ENCODE results near the gene PRICKLE2.

Gene PRICKLE2, protein sequence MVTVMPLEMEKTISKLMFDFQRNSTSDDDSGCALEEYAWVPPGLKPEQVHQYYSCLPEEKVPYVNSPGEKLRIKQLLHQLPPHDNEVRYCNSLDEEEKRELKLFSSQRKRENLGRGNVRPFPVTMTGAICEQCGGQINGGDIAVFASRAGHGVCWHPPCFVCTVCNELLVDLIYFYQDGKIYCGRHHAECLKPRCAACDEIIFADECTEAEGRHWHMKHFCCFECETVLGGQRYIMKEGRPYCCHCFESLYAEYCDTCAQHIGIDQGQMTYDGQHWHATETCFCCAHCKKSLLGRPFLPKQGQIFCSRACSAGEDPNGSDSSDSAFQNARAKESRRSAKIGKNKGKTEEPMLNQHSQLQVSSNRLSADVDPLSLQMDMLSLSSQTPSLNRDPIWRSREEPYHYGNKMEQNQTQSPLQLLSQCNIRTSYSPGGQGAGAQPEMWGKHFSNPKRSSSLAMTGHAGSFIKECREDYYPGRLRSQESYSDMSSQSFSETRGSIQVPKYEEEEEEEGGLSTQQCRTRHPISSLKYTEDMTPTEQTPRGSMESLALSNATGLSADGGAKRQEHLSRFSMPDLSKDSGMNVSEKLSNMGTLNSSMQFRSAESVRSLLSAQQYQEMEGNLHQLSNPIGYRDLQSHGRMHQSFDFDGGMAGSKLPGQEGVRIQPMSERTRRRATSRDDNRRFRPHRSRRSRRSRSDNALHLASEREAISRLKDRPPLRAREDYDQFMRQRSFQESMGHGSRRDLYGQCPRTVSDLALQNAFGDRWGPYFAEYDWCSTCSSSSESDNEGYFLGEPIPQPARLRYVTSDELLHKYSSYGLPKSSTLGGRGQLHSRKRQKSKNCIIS

DNA sequence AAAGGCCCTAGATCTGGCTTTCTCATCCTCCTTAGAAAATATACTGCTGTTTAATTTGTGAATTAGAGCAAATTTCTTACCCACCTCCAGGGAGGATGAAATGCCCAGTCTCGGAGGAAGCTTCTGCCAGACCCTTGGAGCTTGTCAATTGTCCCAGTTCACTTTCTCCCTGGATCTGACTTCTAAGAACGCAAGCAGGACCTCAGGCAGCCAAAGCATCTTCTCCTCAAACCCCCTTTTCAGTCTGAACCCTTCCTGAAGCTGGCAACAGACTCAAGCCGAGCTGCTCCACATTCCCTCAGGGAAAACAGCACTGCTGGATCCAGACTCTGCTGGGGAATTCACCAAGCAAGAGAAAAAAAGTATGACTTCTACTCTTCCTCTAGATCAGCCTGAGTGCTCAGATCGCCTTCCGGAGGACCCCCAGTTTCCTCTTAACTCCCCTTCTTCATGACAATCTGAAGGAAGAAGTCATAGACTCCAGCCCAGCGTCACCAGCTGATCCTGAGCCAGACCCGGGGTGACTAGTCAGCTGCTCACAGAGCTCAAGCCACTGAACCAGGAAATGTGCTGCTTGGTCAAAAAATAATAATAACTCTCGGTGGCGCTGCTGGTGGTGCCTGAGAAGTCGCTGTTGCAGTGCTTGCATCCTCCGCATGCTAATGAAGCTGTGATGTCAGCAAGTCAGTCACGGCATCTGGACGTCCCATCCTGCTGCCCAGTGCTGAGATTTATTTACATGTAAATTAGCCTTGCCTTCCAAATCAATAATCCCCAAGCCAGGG, at the start of gene PRICKLE2:
TSS of gene PRICKLE2 (minus strand) at position 641 of the 785 bp plus-strand sequence. CDS start 26,539 bp downstream, outside the sequence.
- no peak for DNase-seq

DNA sequence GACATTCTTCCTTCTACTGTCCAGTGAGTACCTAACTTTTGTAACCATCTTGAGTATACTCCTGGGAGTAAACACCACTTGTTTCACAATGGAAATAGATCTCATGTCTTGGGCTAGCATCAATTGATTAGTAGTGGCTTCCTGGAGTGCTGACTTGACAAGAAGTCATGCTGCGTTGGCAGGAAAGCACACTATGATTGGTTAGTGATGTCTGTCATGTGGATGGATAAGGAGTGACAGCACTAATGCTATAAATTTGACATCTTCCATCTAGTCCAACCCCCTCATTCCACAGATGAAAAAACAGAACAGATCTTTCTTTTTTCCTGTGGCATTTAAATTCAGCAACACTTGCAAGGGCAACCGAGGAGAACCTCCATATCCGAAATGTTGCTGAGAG, 47.6 kb upstream of the PRICKLE2 start:
- DNase-seq: no peak

DNA sequence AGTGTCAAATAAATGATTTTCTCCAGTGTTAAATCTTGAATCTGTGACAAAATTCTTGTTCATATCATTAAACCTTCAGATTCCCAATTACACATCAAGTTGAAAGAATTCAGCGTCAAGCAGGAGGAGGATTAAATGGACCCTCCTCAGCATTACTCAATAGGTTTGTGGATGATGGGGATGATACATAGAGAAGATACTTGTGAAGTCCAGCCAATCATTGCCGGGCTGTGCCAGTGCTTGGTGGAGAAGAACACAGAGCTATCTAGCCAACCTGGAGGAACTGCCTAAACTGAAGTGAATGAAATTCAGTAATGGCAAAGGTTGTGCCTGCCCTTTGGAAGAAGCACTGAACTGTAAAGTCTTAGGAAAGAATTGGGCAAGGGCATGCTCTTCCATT, 47.0 kb upstream of the PRICKLE2 start:
- no peak for DNase-seq

DNA sequence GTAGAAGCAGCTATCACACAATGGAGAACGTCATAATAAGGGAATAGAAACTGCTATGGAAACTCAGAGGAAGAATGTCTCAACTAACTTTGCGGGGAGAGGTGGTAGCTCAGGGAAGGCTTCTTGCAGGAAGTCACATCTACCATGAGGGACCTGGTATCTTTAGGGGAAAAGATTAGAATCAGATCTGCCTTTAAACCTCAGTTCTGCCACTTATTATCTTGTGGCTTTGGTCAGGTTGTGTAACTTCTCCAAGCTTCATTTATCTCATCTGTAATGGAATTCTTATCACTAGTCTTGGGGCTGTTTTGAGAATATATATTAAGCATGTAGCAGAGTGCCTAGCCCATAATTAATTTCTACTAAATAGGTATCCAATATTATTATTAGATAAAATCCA, 46.4 kb upstream of the PRICKLE2 start:
- DNase-seq: no peak

DNA sequence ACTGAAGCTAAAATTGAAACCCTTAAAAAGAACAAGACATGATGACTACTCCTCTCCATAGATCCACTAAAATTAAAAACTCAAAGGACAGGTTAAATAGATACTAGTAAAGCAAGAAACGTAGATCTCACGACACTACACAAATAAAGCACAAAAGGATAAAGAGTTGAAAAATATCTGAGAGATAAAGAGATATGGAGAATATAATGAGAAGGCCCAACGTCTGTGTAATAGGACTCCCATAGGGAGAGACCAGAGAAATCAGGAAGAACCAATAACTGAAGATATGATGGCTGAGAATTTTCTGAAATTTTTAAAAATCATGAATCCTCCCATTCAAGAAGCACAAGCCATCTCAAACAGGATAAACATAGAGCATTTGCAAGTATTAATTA, 45.6 kb upstream of the PRICKLE2 start:
- DNase-seq: no peak

DNA sequence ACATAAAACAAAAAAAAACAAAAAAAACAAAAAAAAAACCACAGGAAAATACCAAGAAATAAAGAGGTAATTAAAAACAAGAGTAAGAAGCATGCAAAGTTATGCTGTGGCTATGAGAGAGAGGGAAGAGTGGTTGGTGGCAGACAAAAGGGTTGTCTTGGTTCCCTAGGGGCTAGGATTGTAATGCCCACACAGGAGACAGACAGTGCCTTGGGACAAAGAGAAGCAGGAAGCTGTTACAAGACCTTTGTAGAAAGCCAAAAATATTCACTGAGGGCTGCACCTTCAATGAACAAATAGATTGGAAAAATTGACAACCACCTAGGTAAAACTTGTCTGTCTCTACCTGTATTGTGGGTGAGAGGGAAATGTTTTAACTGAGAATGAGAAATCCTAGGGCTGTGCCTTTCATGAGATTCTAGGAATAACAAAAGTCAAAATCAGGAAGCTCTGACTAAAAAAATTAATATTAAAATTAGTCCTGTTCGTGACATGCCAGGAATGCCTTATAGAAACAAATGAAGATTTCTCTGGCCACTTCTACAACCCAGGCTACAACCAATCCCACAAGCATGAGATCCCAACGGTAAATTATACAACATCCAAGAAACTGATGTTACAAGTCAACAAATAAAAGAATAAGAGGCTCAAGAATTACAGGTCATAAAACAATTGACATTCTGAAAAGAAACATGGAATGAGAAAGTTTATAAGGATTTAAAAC, 45.0 kb upstream of the PRICKLE2 start:
- DNase-seq: no peak

DNA sequence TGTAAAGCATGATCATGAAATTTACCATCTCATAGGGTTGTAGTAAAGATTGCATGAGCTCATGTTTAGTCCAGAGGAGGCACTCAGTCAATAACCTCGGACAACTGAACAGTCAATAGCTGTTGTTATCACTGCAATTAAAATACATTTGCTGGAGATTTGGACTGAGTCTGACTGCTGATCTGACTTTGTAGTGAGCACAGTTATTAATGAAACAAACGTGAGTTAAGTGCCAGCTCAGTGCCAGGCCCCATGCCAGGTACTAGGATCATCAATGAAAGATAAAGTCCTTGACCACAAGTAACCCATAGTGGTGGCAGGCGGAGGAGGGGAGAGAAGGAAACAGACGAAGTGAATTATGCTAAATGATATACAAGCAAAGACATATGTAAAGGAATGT, 43.7 kb upstream of the PRICKLE2 start:
- DNase-seq: no peak

DNA sequence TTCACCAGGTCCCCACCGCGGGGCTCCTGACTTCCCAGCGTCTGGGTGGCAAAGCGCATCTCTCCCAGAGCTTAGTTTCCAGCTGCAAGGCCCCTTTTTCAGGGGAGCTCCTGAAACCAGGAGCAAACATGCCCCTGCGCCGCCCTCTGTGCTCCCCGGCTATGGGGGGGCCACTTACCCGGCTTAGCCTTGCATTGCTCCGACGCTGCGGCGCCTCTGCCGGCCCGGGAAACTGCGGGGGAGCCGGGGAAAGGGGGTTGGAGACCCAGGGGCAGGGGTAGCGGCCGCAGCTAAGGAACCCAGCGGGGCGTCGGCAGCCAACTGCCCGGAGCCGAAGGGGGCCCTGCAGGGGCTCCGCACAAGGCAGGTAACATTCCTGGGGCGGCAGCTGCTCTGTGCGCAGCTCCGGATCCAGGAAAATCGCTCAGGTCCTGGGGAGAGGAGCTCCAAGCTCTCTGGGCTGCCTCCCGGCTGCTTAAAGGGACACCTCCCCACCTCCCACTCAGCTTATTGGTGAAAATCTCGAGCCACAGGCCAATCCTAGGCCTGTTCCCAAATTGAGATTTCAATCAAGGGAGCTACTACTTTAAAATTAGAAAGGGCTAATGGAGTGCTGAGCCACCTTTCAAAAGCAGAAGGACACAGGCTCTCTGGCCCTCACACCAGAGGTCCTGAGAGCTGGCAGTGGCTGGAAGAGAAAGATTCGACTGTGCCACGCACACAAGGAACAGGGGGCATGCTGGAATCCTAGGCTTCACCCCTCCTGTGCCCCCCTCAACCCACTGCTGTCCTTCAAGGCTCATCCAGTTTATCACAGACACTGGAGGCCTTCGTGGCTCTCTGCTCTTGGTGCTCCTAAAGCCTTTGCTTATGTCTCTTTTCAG, 42.7 kb upstream of the PRICKLE2 start:
- DNase-seq: no peak

DNA sequence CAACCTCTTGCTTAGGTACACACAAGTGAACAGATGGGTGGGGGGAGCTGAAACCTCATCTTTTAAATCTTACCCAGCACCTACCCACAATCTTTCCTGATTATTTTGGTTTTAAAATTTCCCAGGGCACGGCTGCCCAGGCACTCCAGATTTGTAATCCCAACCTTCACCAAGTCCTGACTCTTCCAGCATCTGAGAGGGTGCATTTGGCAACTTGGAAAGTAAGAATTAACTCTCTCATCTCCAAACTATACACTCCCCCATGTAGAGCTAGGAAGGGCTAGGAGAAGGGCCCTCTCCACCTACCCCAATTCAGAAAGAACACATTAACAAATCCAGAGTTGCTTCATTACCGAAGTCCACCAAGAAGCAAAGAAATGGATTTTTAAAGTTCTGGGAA, 41.7 kb upstream of the PRICKLE2 start:
- DNase-seq: no peak

DNA sequence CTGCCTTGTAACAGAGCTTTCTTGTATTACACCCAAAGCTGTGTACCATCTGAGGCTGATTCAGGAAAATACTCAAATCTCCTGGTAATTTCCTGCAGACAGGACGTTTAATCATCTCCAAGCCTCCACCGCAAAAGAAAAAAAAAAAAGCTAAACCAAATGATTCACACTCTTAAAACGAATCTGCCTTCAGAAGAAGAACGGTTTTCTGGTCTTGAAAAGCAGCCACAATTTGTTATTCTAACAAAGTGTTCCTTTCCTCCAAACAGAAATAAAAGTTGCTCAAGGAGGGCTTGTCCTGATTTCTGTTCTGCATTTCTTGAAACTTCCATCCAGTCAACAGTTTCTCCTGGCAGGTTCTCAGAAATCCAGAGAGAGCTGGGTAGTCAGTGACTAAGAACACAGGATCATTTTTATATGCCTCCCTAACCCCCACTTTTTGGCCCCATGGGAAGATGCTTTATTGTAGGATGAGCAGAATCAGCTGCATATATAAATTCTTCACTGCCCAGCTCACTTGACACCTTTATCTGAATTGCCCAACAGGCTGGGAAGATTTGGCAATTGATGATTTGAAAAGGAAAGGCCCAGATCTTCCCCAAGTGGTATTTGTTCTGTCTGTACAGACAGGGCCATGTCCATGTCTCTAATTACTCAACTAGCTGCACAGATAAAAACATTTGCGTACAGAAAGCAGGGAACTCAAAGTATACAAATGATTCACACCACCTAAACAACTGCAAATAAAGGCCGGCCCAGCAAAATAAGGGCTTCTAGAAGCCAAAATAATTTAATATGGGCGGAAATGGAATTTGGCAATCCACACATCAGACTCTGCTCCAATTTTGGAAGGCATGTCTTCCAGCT, 41.0 kb upstream of the PRICKLE2 start:
- no peak for DNase-seq

DNA sequence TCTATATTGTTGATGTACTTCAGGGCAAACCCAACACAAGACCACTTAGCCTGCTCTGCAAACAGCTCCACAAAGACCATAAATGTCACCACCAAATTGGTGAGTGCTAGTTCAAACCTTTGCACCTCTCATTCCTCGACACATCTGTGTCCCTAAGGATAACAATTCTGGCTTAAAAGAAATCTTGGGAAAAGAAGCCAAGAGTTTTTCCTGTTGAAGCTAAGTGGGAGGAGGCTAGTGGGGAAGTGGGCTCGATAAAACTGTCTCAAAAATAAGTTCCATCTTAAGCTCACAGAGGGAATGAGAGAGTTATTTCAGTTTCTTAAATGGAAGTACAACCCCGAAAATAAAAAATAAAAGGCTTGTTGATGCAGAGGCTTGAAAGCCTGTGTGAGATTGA, 40.4 kb upstream of the PRICKLE2 start:
- no peak for DNase-seq

DNA sequence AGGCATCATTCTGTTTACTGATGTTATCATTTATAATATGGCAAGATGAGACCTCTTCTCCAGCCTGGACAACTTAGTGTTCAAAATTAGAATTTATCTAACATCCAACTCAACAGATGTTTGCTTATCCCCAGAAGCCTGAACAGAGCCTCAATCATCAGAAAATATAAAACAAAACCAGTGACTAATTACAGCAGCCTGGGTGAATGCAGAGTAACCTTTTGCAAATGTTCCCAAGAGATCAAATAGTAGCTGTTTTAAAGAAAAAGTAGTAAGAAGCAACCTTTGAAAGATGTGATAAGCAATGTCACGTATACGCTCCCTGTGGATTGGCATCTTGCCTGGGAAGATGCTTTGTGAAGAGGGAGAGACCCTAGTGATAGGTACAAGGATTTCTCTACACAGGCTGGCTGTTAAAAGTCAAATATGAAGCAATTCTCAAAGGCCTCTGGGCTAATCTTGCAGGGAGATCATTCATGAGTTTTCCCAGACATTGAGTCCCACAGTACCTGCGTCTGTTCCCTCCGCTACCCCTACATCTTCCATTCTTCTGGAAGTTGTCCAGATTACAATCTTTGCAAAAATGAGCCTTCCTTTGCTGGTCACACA, 39.3 kb upstream of the PRICKLE2 start:
- no peak for DNase-seq

DNA sequence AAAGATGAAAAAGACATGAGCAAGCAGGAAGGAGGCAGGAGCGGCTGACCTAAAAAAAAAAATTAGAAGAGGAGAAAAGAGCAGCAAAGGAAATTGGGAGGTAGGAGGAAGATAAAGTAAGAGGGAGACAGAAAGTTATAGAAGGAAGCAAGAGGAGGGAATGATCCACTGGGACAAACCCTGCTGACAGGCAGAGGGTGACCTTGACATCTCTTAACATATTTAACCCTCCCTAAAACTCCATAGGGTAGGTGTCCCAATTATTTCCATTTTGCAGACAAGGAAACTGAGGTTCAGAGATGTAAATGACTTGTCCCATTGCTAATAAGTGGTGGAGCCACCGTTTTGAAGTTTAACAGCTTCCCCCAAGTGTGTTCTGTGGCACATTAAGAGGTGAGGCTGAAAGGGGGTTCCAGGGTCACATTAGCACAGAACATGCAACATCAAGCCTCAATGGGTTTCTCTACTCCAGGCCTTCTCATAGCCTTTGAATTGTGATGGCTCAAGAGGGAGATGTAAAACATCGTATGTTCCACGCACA, 37.4 kb upstream of the PRICKLE2 start:
- no peak for DNase-seq

DNA sequence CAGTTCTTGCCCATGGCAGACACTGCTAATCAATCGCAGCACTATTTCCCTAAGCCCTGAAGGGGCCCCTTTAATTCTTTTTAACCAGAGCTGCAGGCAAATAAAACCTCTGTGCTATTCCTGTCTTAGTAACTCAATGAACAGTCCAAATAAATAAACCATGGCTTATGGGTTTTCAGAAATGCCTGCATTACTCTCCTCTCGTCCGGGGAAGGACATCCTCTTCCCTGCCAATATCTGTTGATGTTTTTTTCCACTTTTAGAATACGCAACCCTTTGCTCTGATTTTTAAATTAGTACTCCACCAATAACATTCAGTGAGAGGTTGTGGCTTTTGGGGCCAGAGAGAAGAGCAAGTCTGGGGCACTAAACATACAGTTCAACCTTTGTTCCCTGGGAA, 35.2 kb upstream of the PRICKLE2 start:
- DNase-seq: no peak

DNA sequence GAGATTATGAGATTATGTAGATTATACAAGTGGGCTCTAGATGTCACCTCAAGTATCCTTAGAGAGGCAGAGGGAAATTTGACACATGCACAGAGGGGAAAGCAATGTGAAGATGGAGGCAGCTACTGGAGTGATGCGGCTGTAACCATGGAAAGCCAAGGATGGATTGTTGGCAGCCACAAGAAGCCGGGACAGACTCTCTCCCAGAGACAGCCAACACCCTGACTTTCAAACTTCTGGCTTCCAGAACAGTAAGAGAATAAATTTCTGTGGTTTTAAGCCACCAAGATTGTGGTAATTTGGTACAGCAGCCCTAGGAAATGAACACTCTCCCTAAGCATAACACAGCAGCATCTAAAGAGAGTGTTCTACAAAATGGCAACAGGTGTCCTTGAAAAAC, 34.4 kb upstream of the PRICKLE2 start:
- DNase-seq: no peak

DNA sequence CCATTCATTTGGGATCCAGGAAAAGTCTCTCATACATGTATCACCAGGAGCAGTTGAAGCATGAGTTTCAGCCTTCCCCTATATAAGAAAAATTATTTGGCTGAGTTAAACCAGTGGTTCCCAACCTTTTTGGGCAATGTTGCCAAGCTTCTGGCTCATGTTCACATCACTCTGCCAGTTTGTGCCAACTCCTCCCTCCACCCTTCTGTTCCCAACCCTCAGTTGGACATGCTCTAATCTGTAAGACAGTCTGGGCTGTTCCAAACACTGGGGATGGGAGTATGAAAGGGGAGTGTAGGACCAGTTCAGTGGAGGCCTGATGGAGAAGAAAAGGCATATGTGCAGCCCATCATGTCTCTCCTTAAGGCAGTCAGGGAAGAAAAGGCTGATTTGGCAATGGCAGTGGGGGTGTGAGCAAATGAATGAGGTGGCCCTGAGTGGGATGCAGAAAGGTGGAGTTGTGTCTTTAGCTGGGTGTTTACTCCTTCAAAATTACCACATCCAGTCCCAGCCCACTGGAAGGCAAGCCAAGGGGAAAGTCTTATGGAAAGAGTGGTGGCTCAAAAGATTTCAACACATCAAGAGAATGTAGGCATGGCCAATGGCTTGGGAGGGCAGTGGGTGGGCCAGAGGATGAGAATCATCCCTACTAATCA, 32.0 kb upstream of the PRICKLE2 start:
- no peak for DNase-seq

DNA sequence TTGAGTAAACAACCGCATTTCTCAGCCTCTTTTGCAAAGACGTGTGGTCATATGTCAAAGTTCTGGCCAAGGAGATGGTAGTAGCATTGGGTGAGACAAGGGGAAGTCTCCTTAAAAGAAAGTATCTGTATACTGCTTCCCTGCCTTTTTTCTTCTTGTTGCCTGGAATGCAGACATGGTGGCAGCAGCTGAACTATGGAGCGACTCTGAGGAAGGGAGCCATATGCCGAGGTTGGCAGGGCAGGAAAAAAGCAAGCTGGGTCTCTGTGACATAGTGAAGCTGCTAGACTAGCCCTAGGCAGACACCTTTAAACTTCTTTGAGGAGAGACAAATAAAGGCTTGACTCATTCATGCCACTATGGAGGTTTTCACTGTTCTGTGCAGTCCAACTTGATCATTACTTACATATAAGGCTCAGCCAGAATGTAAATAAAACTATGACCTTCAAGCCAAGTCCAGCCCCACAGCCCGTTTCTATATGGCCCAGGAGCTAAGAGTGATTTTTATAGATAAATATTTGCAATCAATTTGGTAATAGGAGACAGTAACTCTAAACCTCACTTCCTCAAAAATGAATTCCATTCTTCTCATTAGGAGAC, 30.6 kb upstream of the PRICKLE2 start:
- no peak for DNase-seq

DNA sequence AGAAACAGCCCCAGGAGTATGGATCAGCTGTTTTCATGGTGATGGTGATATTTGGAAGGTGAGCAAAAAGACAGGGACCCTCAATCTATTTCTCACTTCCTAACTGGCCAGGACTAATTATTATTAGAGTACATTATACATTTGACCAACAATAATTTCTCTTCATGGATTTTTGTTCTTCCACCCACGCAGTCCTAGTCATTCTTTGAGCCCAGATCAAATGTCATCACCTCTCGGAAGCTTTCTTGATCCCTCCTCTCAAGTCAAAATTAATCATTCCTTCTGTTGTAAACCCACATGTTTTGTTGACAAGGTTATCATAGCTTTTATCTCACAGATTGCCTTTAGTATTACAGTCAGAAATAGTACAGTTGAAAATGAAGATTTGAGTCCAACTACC, 29.2 kb upstream of the PRICKLE2 start:
- DNase-seq: no peak

DNA sequence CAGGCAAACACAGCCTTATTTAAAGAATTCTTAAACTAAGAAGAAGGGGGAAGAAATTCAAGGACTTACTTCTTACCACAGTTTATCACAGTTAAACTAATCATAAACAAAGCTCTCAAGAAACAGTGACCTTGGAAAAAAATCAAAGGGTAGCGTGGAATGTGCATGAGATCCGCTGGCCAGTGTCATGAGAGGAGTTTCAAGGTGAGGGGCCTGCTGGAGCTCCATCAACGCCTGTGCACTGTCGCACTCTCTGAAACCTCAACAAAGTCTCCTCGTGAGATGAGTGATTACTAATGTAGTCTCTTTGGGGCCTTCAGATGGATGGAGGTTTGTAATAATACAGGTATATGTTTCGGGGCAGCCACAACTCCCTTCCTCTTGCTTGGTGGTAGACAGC, 28.4 kb upstream of the PRICKLE2 start:
- no peak for DNase-seq

Measured in activated naive CD4-positive, alpha-beta T cell (primary cell).